Measurements from ENCODE around the gene ZMYND19. TPM values are rescaled to one million over a fixed set of nuclear protein-coding genes. Genes with fewer than 3 reads are reported as not detected.

Gene ZMYND19
- total and polyA plus RNA-seq, 3 experiments from 2014 or later, result 11.2 to 72.5 (median 71.2) TPM

DNA sequence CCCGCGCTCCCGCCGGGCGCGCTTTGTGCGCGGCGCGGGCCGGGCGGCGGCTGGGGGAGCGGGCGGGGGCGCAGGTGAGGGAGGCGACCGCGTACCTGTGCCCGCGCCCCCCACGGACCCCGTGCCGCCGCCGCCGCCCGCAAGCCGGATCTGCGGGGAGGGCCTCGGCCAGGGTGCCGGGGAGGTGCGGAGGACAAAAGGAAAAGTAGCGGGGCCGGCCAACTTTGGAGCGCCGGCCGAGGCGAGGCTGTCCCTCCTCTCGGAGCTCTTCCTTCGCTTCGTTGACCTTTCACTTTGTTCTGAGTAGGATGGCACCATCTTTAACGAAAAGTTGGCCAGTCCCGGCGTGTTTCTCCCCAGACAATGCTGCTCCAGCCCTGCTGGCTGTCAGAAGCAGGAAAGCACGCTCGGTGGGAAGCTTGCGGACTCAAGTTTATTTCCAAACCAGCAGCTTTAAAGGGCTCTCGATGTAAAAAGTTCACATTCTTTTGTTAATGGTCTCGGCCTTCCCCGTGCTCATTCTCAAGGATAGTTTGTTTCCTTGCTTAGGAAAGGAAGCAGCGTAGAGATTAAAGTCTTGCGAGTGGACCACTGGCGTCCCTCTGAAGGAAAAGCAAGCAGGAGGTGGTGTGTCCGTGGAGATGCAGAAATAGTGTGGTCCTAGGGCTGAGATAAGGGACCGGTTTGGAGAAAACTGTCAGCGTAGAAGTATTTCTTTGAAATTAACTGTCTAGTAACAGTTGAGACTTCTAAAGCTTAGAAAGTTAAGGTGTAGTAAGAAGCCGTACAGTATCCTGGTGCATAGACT, 29.1 kb upstream of the ZMYND19 start:
- peaks cover 32% of the 10 kb centered on the region for H3K4me1 ChIP-seq (ENCODE audit: insufficient read depth, low read length)
- H3K36me3 ChIP-seq (ENCODE audit: insufficient read depth, low read length), result no peaks in the 10 kb centered on the region
- DNase-seq, result peak in 3 of 5 donors; percentile 18 to 37 (median 23)
- Mint-ChIP-seq H3K4me1 (peaks cover 40 to 48% (median 45%) of the 10 kb centered on the region in 3 donors), H3K36me3 (peaks cover 0 to 25% (median 2%) of the 10 kb centered on the region in 3 donors), H3K27ac (peak overlapping the region; percentile 19 to 96 (median 92)), H3K27me3 (no peaks in the 10 kb centered on the region), H3K9me3 (no peaks in the 10 kb centered on the region), H3K4me3 (peak overlapping the region; percentile 77 to 94 (median 87))
- ChIA-PET POLR2A (interaction anchor here (0.9 to 2.1 kb wide), 8 partner anchors 9 to 67 kb away, joined by 3 to 20 read pairs (median 6); partner anchors contain the start of genes ARRDC1, MRPL41 and ZMYND19), CTCF (interaction anchor here (0.8 to 2.1 kb wide), 5 partner anchors 9 to 40 kb away, joined by 4 to 8 read pairs (median 6); partner anchors contain the start of genes DPH7 and ZMYND19)
- no peaks in the 10 kb centered on the region for H3K27me3 ChIP-seq (ENCODE audit: insufficient read depth, low read length, poor library complexity, severe bottlenecking)
- H3K9me3 ChIP-seq (ENCODE audit: low read length), result no peaks in the 10 kb centered on the region
- H3K4me3 ChIP-seq (ENCODE audit: low read length), result peak overlapping the region; percentile 90
- H3K27ac ChIP-seq (ENCODE audit: low read depth, low read length), result peak overlapping the region; percentile 69

DNA sequence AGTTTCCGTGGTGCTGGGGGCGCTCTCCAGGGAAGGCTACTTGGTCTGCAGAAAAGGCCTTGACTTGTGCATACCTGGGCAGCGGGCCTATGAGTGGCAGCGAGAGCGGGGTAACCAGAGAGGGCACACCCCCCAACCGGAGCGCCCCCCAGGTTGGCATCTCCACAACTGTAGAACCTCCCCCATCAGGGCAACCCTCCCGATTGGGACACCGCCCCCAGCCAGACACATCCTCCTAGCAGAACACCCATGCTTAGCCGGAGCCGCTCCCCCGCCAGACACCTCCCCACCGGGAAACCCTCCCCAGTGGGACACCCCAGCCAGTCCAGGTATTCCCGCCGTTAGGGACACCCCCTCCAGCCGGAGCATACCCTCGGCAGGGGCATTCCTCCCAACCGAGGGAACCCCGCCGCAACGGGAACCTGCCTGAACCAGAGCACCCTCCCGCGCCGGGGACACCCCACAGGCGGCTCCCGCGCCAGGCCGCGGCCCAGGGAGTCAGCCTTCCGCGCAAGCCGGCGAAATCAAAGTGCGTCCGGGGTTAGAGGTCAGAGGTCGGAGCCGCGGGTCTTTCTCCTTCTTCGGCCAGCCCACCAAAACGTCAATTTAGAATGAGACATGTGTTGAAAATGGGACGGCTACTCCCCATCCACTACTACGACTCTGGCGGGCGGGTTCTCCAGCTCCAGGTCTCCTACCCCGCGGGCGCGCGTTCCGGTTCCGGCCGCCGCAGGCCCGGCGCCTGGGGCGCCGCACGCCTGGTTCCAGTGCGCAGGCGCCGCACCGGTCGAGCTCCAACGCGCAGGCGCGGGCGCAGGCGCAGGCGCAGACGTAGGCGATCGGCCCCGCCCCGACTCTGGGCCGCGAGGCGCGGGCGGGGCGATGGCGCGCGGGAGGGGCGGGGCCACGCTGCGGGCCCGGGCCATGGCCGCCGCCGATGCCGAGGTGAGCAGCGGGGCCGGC, 28.1 kb upstream of the ZMYND19 start, which contains the start of gene EHMT1:
Gene EHMT1 (plus strand): TSS at position 901 of the 963 bp plus-strand sequence. CDS start 24 bp downstream, at position 925.
- ChIA-PET POLR2A (interaction anchor here (0.9 to 2.1 kb wide), 7 partner anchors 10 to 66 kb away, joined by 3 to 20 read pairs (median 5); partner anchors contain the start of genes ARRDC1, MRPL41 and ZMYND19), CTCF (interaction anchor here (0.8 to 2.1 kb wide), 5 partner anchors 10 to 39 kb away, joined by 4 to 8 read pairs (median 6); partner anchors contain the start of genes DPH7 and ZMYND19)
- no peaks in the 10 kb centered on the region for H3K27me3 ChIP-seq (ENCODE audit: insufficient read depth, low read length, poor library complexity, severe bottlenecking)
- no peaks in the 10 kb centered on the region for H3K36me3 ChIP-seq (ENCODE audit: insufficient read depth, low read length)
- Mint-ChIP-seq H3K4me1 (peaks cover 36 to 44% (median 41%) of the 10 kb centered on the region in 3 donors), H3K36me3 (peaks cover 0 to 30% (median 0%) of the 10 kb centered on the region in 3 donors), H3K9me3 (no peaks in the 10 kb centered on the region), H3K27me3 (no peaks in the 10 kb centered on the region), H3K27ac (peak within 1 kb of the TSS; percentile 89 to 99 (median 95)), H3K4me3 (peak within 1 kb of the TSS; percentile 83 to 94 (median 90))
- peaks cover 32% of the 10 kb centered on the region for H3K4me1 ChIP-seq (ENCODE audit: insufficient read depth, low read length)
- no peaks in the 10 kb centered on the region for H3K9me3 ChIP-seq (ENCODE audit: low read length)
- H3K27ac ChIP-seq (ENCODE audit: low read depth, low read length), result peak within 1 kb of the TSS; percentile 93
- H3K4me3 ChIP-seq (ENCODE audit: low read length), result peak within 1 kb of the TSS; percentile 94
- DNase-seq, result peak; percentile 87 to 94 (median 91)

DNA sequence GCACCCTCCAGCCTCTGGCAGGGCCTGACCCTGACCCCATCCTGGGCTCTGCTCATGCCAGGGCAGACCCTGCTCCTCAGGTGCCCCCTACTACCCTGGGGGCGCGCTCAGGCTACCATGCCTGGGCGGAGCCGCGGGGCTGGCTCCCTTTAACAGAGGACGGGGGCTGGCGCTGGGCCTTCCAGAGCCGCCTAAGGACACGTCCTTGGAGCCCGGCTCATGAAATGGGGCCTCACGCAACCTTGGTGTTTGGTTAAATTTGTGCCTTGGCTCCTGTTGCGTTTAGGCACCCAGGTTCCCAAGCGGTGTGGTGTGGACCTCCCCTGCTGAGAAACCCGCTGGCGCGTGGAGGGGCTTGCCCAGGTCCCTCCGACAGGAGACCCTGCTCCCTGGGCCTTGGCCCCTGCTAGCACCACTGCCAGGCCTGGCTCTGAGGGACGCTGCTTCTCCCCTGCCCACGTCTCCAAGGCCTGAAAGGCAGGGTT, 25.1 kb upstream of the ZMYND19 start:
- peaks cover 26 to 42% (median 26%) of the 10 kb centered on the region in 3 donors for H3K4me1 Mint-ChIP-seq
- H3K27ac Mint-ChIP-seq, result no peak overlapping the region
- Histone ChIP-seq H3K4me1 (ENCODE audit: insufficient read depth, low read length) (peaks cover 36% of the 10 kb centered on the region), H3K36me3 (ENCODE audit: insufficient read depth, low read length) (no peaks in the 10 kb centered on the region), H3K27me3 (ENCODE audit: insufficient read depth, low read length, poor library complexity, severe bottlenecking) (no peaks in the 10 kb centered on the region), H3K4me3 (ENCODE audit: low read length) (no peak overlapping the region), H3K9me3 (ENCODE audit: low read length) (no peaks in the 10 kb centered on the region), H3K27ac (ENCODE audit: low read depth, low read length) (no peak overlapping the region)
- ChIA-PET CTCF (no interaction called here), POLR2A (no interaction called here)
- H3K36me3 Mint-ChIP-seq, result peaks cover 0 to 27% (median 0%) of the 10 kb centered on the region in 3 donors
- no peaks in the 10 kb centered on the region for H3K9me3 Mint-ChIP-seq
- DNase-seq, result no peak
- no peaks in the 10 kb centered on the region for H3K27me3 Mint-ChIP-seq
- H3K4me3 Mint-ChIP-seq, result peak overlapping the region in 2 of 7 donors; percentile 70 to 88

DNA sequence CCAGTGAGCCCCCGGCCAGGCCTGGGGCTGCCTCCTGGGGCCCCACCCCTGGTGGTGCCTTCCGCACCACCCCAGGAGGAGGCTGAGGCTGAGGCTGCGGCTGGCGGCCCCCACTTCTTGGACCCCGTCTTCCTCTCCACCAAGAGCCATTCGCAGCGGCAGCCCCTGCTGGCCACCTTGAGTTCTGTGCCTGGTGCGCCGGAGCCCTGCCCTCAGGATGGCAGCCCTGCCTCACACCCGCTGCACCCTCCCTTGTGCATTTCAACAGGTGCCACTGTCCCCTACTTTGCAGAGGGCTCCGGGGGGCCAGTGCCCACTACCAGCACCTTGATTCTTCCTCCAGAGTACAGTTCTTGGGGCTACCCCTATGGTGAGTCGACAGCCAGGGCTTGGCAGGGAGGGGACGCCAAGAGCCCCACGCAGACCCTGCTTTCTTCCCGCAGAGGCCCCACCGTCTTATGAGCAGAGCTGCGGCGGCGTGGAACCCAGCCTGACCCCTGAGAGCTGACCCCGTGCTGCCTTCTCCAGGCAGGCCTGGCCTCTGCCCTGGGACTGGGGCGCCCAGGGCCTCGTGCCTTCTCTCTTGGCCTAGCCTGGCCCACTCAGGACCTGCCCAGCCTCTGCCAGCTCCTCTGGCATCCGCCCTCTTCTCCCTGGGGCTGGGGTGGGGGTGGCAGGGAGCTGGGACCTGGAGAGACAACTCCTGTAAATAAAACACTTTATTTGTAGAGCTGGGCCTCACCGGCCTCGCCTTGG, 24.5 kb upstream of the ZMYND19 start:
- Histone ChIP-seq H3K27ac (ENCODE audit: low read depth, low read length) (no peak overlapping the region), H3K4me3 (ENCODE audit: low read length) (no peak overlapping the region), H3K4me1 (ENCODE audit: insufficient read depth, low read length) (peaks cover 31% of the 10 kb centered on the region), H3K27me3 (ENCODE audit: insufficient read depth, low read length, poor library complexity, severe bottlenecking) (no peaks in the 10 kb centered on the region), H3K36me3 (ENCODE audit: insufficient read depth, low read length) (no peaks in the 10 kb centered on the region), H3K9me3 (ENCODE audit: low read length) (no peaks in the 10 kb centered on the region)
- Mint-ChIP-seq H3K4me1 (peaks cover 19 to 35% (median 21%) of the 10 kb centered on the region in 3 donors), H3K27me3 (no peaks in the 10 kb centered on the region), H3K36me3 (peaks cover 0 to 27% (median 0%) of the 10 kb centered on the region in 3 donors), H3K27ac (no peak overlapping the region), H3K9me3 (no peaks in the 10 kb centered on the region), H3K4me3 (no peak overlapping the region)
- DNase-seq, result no peak
- CTCF ChIA-PET, result no interaction called here
- POLR2A ChIA-PET, result no interaction called here

DNA sequence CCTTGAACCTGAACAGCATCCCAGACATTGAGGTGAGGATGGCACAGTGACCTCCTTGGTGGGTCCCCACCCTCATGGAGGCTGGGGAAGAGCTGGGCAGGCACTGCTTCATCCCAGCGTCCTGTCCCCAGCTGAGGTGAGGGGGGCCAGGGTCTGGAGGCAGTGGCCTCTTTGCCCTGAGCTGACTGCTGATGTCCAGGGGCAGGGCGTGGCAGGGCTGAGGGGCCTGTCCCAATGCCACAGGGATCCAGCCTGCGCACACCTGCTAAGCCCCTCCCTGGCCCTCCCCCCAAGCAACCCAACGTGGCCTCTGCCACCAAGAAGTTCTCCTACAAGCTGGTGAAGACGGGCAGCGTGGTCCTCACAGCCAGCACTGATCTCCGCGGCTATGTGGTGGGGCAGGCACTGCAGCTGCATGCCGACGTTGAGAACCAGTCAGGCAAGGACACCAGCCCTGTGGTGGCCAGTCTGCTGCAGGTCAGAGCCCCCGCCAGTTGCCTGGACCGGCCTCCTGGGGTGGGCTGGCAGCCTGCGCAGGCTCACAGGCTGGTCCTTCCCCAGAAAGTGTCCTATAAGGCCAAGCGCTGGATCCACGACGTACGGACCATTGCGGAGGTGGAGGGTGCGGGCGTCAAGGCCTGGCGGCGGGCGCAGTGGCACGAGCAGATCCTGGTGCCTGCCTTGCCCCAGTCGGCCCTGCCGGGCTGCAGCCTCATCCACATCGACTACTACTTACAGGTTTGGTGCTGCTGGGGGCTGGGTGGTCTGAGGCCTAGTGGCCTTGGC, 23.6 kb upstream of the ZMYND19 start:
- Mint-ChIP-seq H3K4me1 (peaks cover 14 to 34% (median 17%) of the 10 kb centered on the region in 3 donors), H3K36me3 (peaks cover 0 to 24% (median 0%) of the 10 kb centered on the region in 3 donors), H3K27ac (no peak overlapping the region), H3K27me3 (no peaks in the 10 kb centered on the region), H3K9me3 (no peaks in the 10 kb centered on the region), H3K4me3 (no peak overlapping the region)
- Histone ChIP-seq H3K4me1 (ENCODE audit: insufficient read depth, low read length) (peaks cover 27% of the 10 kb centered on the region), H3K36me3 (ENCODE audit: insufficient read depth, low read length) (no peaks in the 10 kb centered on the region), H3K4me3 (ENCODE audit: low read length) (no peak overlapping the region), H3K27ac (ENCODE audit: low read depth, low read length) (no peak overlapping the region), H3K9me3 (ENCODE audit: low read length) (no peaks in the 10 kb centered on the region), H3K27me3 (ENCODE audit: insufficient read depth, low read length, poor library complexity, severe bottlenecking) (no peaks in the 10 kb centered on the region)
- no peak for DNase-seq
- CTCF ChIA-PET, result no interaction called here
- POLR2A ChIA-PET, result no interaction called here

DNA sequence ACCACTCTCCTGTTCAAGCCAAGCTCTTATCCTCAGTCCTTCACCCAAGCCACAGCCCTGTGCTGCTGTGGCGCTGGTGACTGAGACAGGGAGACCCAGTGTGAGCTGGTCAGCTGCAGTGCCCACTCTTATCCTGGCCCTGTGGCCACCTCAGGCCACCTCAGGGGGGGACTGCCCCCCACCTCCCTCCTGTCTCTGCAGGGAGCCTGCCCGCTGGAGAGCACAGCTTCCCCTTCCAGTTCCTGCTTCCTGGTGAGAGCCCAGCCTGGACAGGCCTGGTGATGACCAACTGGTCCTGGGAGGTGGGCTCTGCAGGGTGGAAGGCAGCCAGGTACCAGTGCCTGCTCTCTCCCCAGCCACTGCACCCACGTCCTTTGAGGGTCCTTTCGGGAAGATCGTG, 22.9 kb upstream of the ZMYND19 start:
- H3K36me3 Mint-ChIP-seq, result peaks cover 0 to 25% (median 0%) of the 10 kb centered on the region in 3 donors
- CTCF ChIA-PET, result no interaction called here

More for the DNA sequence above, 22.9 kb upstream of the ZMYND19 start:
- POLR2A ChIA-PET, result no interaction called here
- Histone ChIP-seq H3K9me3 (ENCODE audit: low read length) (no peaks in the 10 kb centered on the region), H3K27ac (ENCODE audit: low read depth, low read length) (no peak overlapping the region), H3K4me1 (ENCODE audit: insufficient read depth, low read length) (peaks cover 27% of the 10 kb centered on the region), H3K36me3 (ENCODE audit: insufficient read depth, low read length) (no peaks in the 10 kb centered on the region), H3K4me3 (ENCODE audit: low read length) (no peak overlapping the region), H3K27me3 (ENCODE audit: insufficient read depth, low read length, poor library complexity, severe bottlenecking) (no peaks in the 10 kb centered on the region)
- no peak for DNase-seq
- H3K4me1 Mint-ChIP-seq, result peaks cover 14 to 41% (median 19%) of the 10 kb centered on the region in 3 donors
- peak overlapping the region in 1 of 7 donors; percentile 59 for H3K4me3 Mint-ChIP-seq
- no peaks in the 10 kb centered on the region for H3K27me3 Mint-ChIP-seq
- H3K9me3 Mint-ChIP-seq, result no peaks in the 10 kb centered on the region
- peak overlapping the region in 1 of 8 donors; percentile 52 for H3K27ac Mint-ChIP-seq
